ENCODE measurements around the gene ELMO1. TPM values are rescaled to one million over a fixed set of nuclear protein-coding genes. Genes with fewer than 3 reads are reported as not detected.
A peak's percentile ranks its signal among the peaks of the same experiment; 100 is the strongest.

Gene ELMO1
- total RNA-seq, 1 experiment from 2014 or later, result 21.7 TPM

DNA sequence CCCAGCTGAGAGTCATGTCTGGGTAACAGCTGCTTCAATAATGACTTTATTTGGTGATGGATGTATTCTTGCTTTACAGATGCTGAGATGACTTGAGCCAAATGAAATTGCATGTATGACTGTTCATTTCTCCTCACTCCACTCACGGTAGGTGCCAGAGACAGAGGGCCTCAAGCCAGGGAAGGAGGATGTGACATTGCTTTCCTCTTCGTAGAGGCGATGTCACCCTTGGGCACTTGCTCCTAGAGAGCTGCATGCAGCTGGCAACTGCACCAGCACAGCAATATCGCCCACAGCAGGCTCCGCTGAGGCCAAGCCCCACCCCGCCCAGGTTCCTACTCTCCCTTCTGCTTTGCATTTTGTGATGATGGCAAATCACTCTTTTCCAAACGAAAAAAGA is 607.8 kb downstream of the ELMO1 start:
- no peak for DNase-seq (ENCODE audit: low read depth)

DNA sequence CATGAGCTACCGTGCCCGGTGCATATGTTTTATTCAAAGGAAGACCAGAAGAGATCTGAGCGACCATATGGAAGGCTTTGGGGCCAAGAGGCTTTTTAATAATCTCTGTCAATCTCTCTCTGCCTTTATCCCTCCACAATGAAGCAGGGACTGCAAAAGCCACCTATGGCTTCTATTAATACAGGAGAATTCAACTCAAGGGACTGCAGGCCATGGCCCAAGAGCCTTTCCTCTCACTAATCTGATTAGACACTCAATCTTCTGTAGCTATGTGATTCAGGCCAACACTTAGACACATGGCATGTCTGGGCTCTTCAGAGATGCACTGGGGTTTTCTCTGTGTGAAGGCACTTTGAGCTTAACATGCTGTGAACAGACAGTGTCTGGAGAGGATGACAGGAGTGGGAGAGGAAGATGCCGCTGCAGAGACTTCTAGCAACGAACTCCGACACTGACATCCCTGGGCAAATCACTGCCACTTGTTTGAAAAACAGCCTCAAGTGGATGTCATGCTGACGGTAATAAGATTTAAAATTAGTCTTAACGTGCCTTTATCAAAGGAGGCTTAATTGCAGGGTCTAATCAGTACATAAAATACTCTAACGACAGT is 609.9 kb downstream of the ELMO1 start:
- DNase-seq (ENCODE audit: low read depth), result no peak

DNA sequence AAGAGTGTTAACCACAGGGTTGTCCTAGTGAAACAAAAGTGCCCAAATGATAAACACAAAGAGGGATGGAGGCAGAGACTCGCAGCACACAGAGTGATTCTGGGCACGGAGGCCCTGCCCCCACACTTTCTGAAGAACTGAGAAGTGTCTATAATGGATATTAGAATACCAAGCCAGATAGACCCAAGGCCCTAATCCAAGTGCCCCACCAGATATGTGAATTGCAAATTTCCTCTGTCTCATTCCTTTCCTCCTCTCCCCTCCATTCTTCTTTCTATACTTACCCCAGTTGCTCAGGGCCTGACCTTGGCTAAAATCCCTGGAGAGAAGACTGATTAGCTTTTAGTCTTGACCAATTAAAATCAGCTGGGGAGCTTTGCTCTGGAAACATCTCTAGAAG is 617.6 kb downstream of the ELMO1 start:
- DNase-seq (ENCODE audit: low read depth), result no peak

DNA sequence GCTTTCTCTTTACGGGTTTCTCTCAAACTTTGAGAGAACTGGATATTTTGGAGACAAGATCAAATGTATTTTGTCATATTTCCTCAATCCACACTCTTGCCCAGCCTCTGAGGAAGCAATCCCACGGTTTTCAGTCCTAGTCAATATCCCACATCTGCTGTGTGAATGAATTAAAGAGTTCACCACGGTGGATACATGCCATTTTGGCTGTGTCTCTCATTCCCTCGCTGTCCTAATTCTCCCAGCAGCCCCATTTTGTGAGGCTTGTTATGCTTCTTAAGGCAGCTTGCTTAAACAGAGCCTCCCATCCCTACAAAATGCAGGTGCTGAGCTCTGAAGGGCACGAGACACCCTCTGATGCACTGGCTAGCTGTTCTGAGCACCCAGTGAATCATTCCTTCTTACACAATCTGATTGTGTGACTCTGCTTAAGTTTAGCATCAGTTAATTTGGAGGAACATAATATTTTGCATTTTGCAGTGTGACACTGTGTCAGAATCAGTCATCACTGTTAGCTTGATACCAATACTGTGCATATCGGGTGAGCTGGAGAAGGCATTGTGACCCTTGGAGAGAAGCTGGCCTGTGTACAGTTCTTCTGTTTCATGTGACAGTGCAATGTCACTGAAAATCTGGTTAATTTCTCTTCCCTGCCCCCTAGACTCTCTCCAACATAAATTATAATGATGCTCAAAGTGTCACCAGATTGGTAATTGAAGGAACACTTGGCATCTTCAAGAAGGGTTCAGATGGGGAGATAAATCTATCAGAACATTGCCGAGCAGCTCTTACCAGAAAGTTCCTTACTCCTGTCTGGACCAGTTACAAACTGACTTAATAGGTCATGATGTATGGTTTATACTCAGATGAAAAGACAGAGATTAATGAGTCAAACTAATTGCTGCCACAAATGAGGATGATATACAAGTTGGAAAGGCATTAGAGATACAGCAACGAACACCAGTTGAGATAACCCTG is 620.6 kb downstream of the ELMO1 start:
- no peak for DNase-seq (ENCODE audit: low read depth)

DNA sequence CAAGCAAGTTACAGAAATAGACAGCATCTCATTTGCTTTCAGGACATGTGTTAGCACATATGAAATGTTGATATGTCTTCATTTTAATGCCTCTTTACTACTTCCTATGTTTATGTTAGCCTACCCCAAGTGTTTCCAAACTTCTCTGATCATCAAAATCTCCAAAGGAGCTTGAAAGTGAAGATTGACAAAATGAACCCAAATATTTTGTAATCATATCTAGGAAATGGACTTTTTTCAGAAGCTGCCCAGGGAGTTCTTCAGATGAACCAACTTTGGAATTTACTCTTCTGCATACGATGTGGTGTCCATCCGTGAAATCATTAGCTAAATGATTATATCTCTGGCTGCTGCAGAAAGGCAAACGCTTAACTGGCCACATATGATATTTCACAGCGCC is 623.2 kb downstream of the ELMO1 start:
- no peak for DNase-seq (ENCODE audit: low read depth)

DNA sequence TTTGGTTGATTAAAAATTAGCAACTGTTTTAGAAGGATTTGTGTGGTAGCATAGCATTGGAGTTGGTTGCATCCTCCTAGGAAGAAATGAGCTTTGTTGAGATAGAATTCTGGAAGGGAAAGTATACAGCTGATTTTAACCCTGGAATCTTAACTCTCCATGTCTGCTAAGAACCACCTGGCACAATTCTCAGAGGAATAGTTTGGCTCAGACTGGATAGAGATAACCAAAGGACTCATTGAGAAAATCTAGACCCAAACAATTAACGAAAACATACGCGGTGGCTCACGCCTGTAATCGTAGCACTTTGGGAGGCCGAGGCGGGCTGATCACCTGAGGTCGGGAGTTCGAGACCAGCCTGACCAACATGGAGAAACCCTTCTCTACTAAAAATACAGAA is 625.3 kb downstream of the ELMO1 start:
- no peak for DNase-seq (ENCODE audit: low read depth)

DNA sequence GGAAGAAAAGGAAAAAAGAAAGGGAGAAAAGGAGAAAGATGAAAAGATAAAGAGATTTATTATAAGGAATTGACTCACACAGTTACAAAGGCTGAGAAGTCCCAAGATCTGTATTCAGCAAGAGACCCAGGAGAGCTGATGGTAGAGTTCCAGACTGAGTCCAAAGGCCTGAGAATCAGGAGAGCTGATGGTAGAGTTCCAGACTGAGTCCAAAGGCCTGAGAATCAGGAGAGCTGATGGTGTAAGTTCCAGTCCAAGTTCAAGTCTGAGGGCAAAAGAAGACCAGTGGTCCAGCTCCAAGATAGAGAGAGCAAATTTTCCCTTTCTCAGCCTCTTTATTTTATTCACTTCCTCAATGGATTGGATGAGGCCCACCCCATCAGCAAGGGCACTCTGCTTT is 627.0 kb downstream of the ELMO1 start:
- no peak for DNase-seq (ENCODE audit: low read depth)

DNA sequence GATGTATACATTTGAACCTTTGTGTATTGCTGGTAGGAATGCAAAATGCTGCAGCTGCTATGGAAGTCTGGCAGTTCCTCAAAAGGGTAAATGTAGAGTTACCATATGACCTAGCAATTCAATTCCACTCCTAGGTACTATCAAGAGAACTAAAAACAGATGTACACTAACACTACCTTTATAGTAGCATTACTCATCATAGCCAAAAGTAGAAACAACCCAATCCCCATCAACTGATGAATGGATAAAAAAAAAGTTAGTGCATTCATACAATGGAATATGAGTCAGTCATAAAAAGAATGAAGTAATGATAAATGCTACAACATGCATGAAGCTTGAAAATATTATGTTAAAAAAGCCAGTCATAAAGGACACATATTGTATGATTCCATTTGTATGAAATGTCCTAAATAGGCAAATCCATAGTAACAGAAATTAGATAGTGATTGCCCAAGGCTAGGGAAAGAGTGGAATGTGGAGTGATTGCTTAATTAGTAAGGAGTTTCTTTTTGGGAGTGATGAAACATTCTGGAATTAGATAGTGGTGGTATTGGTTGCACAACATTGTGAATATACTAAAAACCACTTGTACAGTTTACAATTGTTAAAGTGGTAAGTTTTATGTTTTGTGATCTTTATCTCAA is 628.0 kb downstream of the ELMO1 start:
- DNase-seq (ENCODE audit: low read depth), result peak; percentile 56

DNA sequence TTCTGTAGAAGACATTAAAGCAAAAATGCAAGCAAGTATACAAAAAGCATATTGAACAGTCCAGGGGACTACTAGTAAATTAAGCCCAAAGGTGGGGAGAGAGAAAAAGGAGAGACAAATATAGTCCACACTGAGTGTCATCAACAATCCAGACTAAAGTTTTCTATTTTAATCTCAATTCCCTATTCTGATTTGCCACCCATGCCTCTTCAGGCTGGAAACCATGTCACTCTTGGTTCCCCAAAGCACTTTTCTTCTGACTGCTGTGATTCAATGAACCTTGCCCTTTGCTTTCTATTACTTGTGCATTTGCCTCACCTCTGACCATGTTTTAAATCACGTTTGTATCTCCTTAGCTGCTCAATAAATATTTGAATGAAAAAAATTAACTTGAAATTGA is 629.0 kb downstream of the ELMO1 start:
- DNase-seq (ENCODE audit: low read depth), result no peak

DNA sequence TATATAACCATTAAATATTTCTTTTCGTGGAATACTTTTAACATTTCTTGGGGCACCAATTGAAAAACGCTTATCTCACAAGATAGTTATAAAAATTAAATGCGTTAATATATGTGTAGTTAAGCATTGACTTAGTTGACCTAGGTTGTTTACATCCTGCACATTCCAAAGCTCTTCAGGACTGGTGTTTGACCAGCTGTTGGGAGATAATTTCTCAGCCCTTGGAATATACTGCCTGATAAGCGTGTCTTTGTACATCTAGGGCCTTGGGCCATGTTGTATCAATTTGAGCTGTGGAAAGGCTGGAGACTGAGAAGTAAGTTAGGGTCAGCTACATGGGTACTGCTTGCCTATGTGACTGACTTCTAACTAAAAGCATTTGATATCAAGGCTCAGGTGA is 634.4 kb downstream of the ELMO1 start:
- no peak for DNase-seq (ENCODE audit: low read depth)

DNA sequence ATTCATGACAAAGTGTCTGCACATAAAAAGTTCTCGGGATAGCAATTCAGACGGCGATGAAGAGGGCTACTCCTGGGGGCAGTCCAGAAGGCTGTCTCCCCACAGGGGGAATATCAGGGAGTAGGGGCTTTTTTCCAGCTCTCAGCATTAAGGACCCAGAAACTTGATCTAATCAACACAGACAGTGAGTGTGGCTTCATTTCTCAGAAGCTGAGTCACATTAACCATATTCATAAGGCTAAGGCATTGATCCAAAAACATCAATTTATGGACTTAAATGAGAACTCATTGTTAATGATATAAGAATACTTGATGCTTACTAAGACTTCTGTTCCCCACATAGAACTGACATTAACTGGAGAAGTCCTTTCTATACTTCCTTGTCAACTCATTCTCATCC is 636.9 kb downstream of the ELMO1 start:
- no peak for DNase-seq (ENCODE audit: low read depth)

DNA sequence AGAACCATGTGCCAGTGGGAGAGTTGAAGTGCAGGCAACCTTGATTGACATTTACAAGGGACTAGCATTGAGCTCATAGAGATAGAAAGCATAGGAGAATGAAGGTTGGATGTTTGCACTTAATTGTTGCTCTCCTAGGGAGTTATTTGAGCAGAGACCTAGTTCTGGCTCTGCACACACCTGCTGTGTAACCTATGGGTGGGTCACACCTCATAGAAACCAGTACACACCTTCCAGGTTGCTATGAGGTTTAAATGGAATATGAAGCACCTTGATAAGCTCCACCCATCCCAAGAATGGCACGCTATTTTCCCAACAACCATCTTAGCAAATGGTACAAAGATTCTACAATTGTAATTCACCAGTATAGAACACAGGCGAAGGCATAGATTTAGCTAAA is 638.2 kb downstream of the ELMO1 start:
- no peak for DNase-seq (ENCODE audit: low read depth)

DNA sequence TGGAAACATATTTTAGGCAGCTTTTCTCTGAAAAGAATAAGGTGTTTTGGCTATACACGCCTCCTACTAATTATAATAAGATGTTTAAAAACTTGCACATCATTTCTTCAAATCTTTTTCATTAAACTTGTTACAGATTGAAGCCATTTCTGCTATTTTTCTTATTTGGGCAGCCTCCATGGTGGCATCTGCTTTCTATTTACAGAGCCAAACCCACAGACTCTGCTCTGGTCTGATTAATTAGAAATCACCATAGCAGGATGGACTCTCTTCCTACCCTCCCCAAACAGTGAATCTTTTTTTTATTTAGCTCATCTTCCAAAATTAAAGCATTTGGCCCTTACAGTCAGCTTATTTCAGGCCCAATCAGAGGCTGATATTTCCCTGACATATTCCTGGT is 638.6 kb downstream of the ELMO1 start:
- no peak for DNase-seq (ENCODE audit: low read depth)

DNA sequence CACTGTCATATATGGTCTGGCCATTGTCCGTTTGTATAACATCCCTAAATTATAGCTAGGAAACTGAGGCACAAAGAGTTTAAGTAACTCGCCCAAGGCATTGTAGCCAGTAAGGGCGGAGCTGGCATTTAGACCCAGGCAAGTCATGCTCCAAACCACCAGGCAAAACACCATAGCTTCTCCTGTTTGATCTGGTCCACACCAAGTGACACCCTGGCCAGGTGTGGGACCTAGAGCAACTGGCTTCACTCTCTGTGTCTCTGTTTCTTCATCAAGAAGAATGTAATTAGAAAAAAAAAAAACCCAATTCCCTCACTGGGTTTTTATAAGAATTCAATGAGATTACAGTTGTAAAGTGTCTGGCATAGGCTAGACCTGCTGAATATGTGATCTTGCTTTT is 639.2 kb downstream of the ELMO1 start:
- no peak for DNase-seq (ENCODE audit: low read depth)

DNA sequence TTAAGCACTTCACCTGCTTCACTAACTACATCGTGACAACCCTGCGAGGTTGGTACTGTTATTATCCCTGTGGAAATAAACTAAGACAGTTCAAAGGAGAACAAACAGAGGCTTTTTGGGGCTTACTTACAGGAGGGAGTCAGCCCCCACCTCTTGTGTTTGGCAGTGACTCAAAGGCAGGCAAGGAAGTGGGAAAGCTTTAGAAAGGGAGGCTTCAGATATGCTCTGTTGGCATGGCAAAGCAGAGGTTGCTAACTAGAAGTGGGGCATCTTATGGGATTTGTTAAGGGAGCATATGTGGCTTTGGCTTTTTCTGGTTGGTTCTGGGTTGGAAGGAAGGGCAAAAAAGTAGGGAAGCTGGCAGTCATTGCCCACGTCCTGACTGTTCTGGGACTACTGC is 639.6 kb downstream of the ELMO1 start:
- DNase-seq (ENCODE audit: low read depth), result no peak

DNA sequence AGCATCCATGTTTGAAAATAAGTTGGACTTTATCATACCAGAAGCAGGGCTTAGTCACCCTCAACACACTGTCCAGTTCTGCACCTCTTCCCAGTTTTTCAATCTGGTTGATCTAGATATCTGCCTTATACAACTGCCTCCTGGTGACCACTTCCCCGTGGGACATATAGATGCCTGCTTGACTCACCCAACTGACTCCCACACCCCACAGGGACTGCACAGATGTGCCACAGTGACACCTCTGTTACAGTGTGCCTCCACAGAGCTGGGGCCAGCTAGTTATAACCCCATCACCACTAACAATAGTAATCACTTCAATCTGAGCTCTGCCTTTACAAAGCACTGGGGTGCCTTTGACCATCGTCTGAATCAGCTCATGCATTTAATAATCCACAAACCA is 641.8 kb downstream of the ELMO1 start:
- DNase-seq (ENCODE audit: low read depth), result no peak

Other genes with a start within 250 kb of the ELMO1 start
- gene GPR141, start 234.9 kb upstream of the ELMO1 start, total RNA-seq (2014; rRNA removed; shearing (Covaris generic)), result not detected in 2 replicates